ENCODE results near the gene LRRC27. TPM values are rescaled to one million over a fixed set of nuclear protein-coding genes. Genes with fewer than 3 reads are reported as not detected.
A peak's percentile ranks its signal among the peaks of the same experiment; 100 is the strongest.
"Not testable (repeated sequence)": the region's sequence is repeated elsewhere in the genome, so short reads cannot be mapped to it uniquely, and the experiment has no call there.

The LRRC27 gene
- total and polyA plus RNA-seq, 9 donors: 6.3 to 10.3 (median 7.5) TPM

- no peaks in the 10 kb centered on the region for H3K9me3 ChIP-seq (replicated peaks; ENCODE audit: control insufficient read depth, low read depth, low read length)
- H3K36me3 ChIP-seq (ENCODE audit: control insufficient read depth, insufficient read depth, low read length): peaks cover 11% of the 10 kb centered on the region
- H3K4me1 ChIP-seq (ENCODE audit: control insufficient read depth, insufficient read depth, low read length): peaks cover 23% of the 10 kb centered on the region
- no peaks in the 10 kb centered on the region for H3K27me3 ChIP-seq (ENCODE audit: control insufficient read depth, insufficient read depth, low read length)
- no peak for DNase-seq
- peak overlapping the region; percentile 10 for H3K4me3 ChIP-seq (ENCODE audit: low read length)
- 52% methylated on average over 6 of the region's 23 CpGs for WGBS (ENCODE audit: insufficient coverage)
- H3K27ac ChIP-seq (ENCODE audit: low read length): no peak overlapping the region
Observed at GRCh38 chr10:132329565-132330485, 2.2 kb upstream of the LRRC27 start.

- H3K4me3 ChIP-seq (ENCODE audit: low read length): no peak overlapping the region
- no peaks in the 10 kb centered on the region for H3K9me3 ChIP-seq (replicated peaks; ENCODE audit: control insufficient read depth, low read depth, low read length)
- no peak for DNase-seq
- 67% methylated on average over 1 of the region's 8 CpGs for WGBS (ENCODE audit: insufficient coverage)
- peaks cover 23% of the 10 kb centered on the region for H3K4me1 ChIP-seq (ENCODE audit: control insufficient read depth, insufficient read depth, low read length)
- H3K27me3 ChIP-seq (ENCODE audit: control insufficient read depth, insufficient read depth, low read length): no peaks in the 10 kb centered on the region
- peaks cover 10% of the 10 kb centered on the region for H3K36me3 ChIP-seq (ENCODE audit: control insufficient read depth, insufficient read depth, low read length)
- no peak overlapping the region for H3K27ac ChIP-seq (ENCODE audit: low read length)
Observed at GRCh38 chr10:132330486-132330833, 1.5 kb upstream of the LRRC27 start.

- Histone ChIP-seq H3K27ac (ENCODE audit: low read length) (peak overlapping the region; percentile 23), H3K9me3 (replicated peaks; ENCODE audit: control insufficient read depth, low read depth, low read length) (no peaks in the 10 kb centered on the region), H3K27me3 (ENCODE audit: control insufficient read depth, insufficient read depth, low read length) (no peaks in the 10 kb centered on the region), H3K4me3 (ENCODE audit: low read length) (peak overlapping the region; percentile 92), H3K36me3 (ENCODE audit: control insufficient read depth, insufficient read depth, low read length) (peaks cover 5% of the 10 kb centered on the region), H3K4me1 (ENCODE audit: control insufficient read depth, insufficient read depth, low read length) (peaks cover 26% of the 10 kb centered on the region)
- 0% methylated on average over 3 of the region's 16 CpGs for WGBS (ENCODE audit: insufficient coverage)
- peak; percentile 53 for DNase-seq
Observed at GRCh38 chr10:132332433-132332754, 401 bp downstream of the LRRC27 start.

GRCh38 chr10:132333386-132333785 is 1.4 kb downstream of the LRRC27 start:
- Histone ChIP-seq H3K36me3 (ENCODE audit: control insufficient read depth, insufficient read depth, low read length) (peaks cover 8% of the 10 kb centered on the region), H3K27ac (ENCODE audit: low read length) (no peak overlapping the region), H3K27me3 (ENCODE audit: control insufficient read depth, insufficient read depth, low read length) (no peaks in the 10 kb centered on the region), H3K9me3 (replicated peaks; ENCODE audit: control insufficient read depth, low read depth, low read length) (no peaks in the 10 kb centered on the region), H3K4me3 (ENCODE audit: low read length) (no peak overlapping the region), H3K4me1 (ENCODE audit: control insufficient read depth, insufficient read depth, low read length) (peaks cover 26% of the 10 kb centered on the region)
- 76% methylated on average over 3 of the region's 7 CpGs for WGBS (ENCODE audit: insufficient coverage)
- no peak for DNase-seq

- WGBS (ENCODE audit: insufficient coverage): 88% methylated on average over 1 of the region's 4 CpGs
- Histone ChIP-seq H3K9me3 (replicated peaks; ENCODE audit: control insufficient read depth, low read depth, low read length) (no peaks in the 10 kb centered on the region), H3K4me1 (ENCODE audit: control insufficient read depth, insufficient read depth, low read length) (peaks cover 25% of the 10 kb centered on the region), H3K27me3 (ENCODE audit: control insufficient read depth, insufficient read depth, low read length) (no peaks in the 10 kb centered on the region), H3K27ac (ENCODE audit: low read length) (no peak overlapping the region), H3K36me3 (ENCODE audit: control insufficient read depth, insufficient read depth, low read length) (peaks cover 14% of the 10 kb centered on the region), H3K4me3 (ENCODE audit: low read length) (no peak overlapping the region)
- no peak for DNase-seq
Observed at GRCh38 chr10:132334631-132335188, 2.7 kb downstream of the LRRC27 start.

- Histone ChIP-seq H3K4me3 (ENCODE audit: low read length) (no peak overlapping the region), H3K4me1 (ENCODE audit: control insufficient read depth, insufficient read depth, low read length) (peaks cover 19% of the 10 kb centered on the region), H3K27me3 (ENCODE audit: control insufficient read depth, insufficient read depth, low read length) (no peaks in the 10 kb centered on the region), H3K9me3 (replicated peaks; ENCODE audit: control insufficient read depth, low read depth, low read length) (no peaks in the 10 kb centered on the region), H3K36me3 (ENCODE audit: control insufficient read depth, insufficient read depth, low read length) (peaks cover 16% of the 10 kb centered on the region), H3K27ac (ENCODE audit: low read length) (no peak overlapping the region)
- DNase-seq: peak; percentile 71
- WGBS (ENCODE audit: insufficient coverage): 59% methylated on average over 5 of the region's 14 CpGs
Observed at GRCh38 chr10:132335189-132336063, 3.4 kb downstream of the LRRC27 start.

DNA sequence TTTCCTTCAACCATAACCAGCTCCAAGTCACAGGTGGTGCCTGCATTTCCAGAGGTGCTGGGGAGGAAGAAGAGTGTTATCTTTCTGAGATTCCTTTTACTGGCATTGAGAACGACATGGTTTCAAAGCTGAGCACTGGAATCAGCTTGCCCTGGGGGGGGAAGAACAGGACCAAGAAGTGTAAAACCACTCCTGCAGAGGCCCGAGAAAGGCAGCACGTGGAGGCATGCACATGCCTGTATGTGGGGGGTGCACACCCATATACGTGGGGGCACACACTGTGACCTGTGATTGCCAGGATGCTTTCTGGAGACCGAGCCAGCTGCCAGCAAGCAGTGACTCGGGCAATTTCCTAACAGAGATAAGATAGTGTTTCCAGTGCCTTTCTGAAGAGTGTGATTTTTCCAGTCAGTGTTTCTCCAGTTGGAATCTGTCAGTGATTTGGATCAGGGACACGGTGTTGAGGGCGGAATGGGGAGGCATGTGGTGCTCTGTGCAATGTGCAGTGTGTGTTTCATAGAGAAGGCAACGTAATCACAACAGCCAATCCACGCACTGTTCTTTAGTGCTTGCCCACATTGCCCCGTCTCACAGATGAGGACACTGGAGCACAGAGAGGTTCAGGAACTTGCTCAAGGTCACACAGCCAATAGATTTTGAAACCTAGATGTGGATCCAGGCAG is 4.2 kb downstream of the LRRC27 start:
- no peaks in the 10 kb centered on the region for H3K9me3 ChIP-seq (replicated peaks; ENCODE audit: control insufficient read depth, low read depth, low read length)
- 69% methylated on average over 8 of the region's 11 CpGs for WGBS (ENCODE audit: insufficient coverage)
- H3K27ac ChIP-seq (ENCODE audit: low read length): no peak overlapping the region
- H3K27me3 ChIP-seq (ENCODE audit: control insufficient read depth, insufficient read depth, low read length): no peaks in the 10 kb centered on the region
- H3K4me1 ChIP-seq (ENCODE audit: control insufficient read depth, insufficient read depth, low read length): peaks cover 12% of the 10 kb centered on the region
- no peak overlapping the region for H3K4me3 ChIP-seq (ENCODE audit: low read length)
- no peak for DNase-seq
- H3K36me3 ChIP-seq (ENCODE audit: control insufficient read depth, insufficient read depth, low read length): peaks cover 17% of the 10 kb centered on the region

GRCh38 chr10:132336919-132337407 is 5.0 kb downstream of the LRRC27 start:
- H3K36me3 ChIP-seq (ENCODE audit: control insufficient read depth, insufficient read depth, low read length): peaks cover 19% of the 10 kb centered on the region
- H3K27me3 ChIP-seq (ENCODE audit: control insufficient read depth, insufficient read depth, low read length): no peaks in the 10 kb centered on the region
- H3K4me1 ChIP-seq (ENCODE audit: control insufficient read depth, insufficient read depth, low read length): peaks cover 11% of the 10 kb centered on the region
- 63% methylated on average over 15 of the region's 19 CpGs for WGBS (ENCODE audit: insufficient coverage)
- no peak for DNase-seq
- peak overlapping the region; percentile 74 for H3K27ac ChIP-seq (ENCODE audit: low read length)
- no peaks in the 10 kb centered on the region for H3K9me3 ChIP-seq (replicated peaks; ENCODE audit: control insufficient read depth, low read depth, low read length)
- H3K4me3 ChIP-seq (ENCODE audit: low read length): peak overlapping the region; percentile 28

- not testable (repeated sequence) for DNase-seq; H3K4me3 ChIP-seq (ENCODE audit: low read length); H3K27me3 ChIP-seq (ENCODE audit: control insufficient read depth, insufficient read depth, low read length); H3K4me1 ChIP-seq (ENCODE audit: control insufficient read depth, insufficient read depth, low read length); H3K9me3 ChIP-seq (replicated peaks; ENCODE audit: control insufficient read depth, low read depth, low read length); H3K27ac ChIP-seq (ENCODE audit: low read length)
- WGBS (ENCODE audit: insufficient coverage): 97% methylated on average over 4 of the region's 7 CpGs
- H3K36me3 ChIP-seq (ENCODE audit: control insufficient read depth, insufficient read depth, low read length): peaks cover 19% of the 10 kb centered on the region
Observed at GRCh38 chr10:132337854-132338253, 5.9 kb downstream of the LRRC27 start.

All from muscle of leg (tissue), 11 donors.